Uterus (tissue), 4 donors: ENCODE results near the gene ATL2. TPM values are rescaled to one million over a fixed set of nuclear protein-coding genes. Genes with fewer than 3 reads are reported as not detected.

ENCODE experiments used
- DNase-seq, 2 donors: peaks; one replicate each; pipeline ENCODE4 v3.0.0-alpha.2; 2019 to 2020
- H3K27ac ChIP-seq, 2 donors: fragments of 200-600 bp; sonication (generic); 1 replicate in 1 of 2; 2 replicates in 1 of 2; pipeline ENCODE4 v1.5.1; 2016 to 2018
- H3K27me3 ChIP-seq, 2 donors: fragments of 200-600 bp; sonication (generic); one replicate each; pipeline ENCODE4 v1.5.1; 2018 to 2019; ENCODE audit warnings: control low read depth in 1 of 2
- H3K36me3 ChIP-seq, 2 donors: fragments of 200-600 bp; sonication (generic); one replicate each; pipeline ENCODE4 v1.5.1; 2019; ENCODE audit warnings: control low read depth in 1 of 2
- H3K4me1 ChIP-seq, 2 donors: fragments of 200-600 bp; sonication (generic); one replicate each; pipeline ENCODE4 v1.5.1; 2018 to 2019; ENCODE audit warnings: control low read depth in 1 of 2
- H3K4me3 ChIP-seq, 2 donors: fragments of 200-600 bp; sonication (generic); 1 replicate in 1 of 2; 2 replicates in 1 of 2; pipeline ENCODE4 v1.5.1; 2018 to 2019; ENCODE audit warnings: mild to moderate bottlenecking in 1 of 2
- H3K9me3 ChIP-seq, 2 donors: fragments of 200-600 bp; sonication (generic); one replicate each; pipeline ENCODE4 v1.5.1; 2019; ENCODE audit warnings: control low read depth in 1 of 2
- CTCF ChIP-seq, 4 experiments: fragments of 200-600 bp in 2 of 4; fragments of 450-650 bp in 2 of 4; sonication (generic) in 2 of 4; IDR thresholded peaks; one replicate each; pipeline ENCODE4 v1.5.1; 2016 to 2019; ENCODE audit warnings: antibody characterized with exemption in 4 of 4, mild to moderate bottlenecking in 2 of 4, moderate library complexity in 1 of 4
- POLR2A ChIP-seq, 2 donors: fragments of 450-650 bp; IDR thresholded peaks; one replicate each; pipeline ENCODE4 v1.6.1; 2016; ENCODE audit warnings: antibody characterized with exemption in 2 of 2, mild to moderate bottlenecking in 1 of 2, moderate library complexity in 1 of 2
- intact Hi-C: fragments of 100-400 bp; cut with DNase I; formaldehyde crosslinking; loops from one replicate; pipeline ENCODE4 v1.15.1; 2023; ENCODE audit warnings: low total_unique reads
- total RNA-seq, 4 donors: library from RNA; depleted of rRNA in 3 of 4; stranded (reverse); fragments of >200 nt in 3 of 4; gene quantifications; one replicate each; pipeline versions ENCODE4 v1.1.0 to v1.2.4, GENCODE V29; 2014 to 2023
- donor health status: DM: yes; HTN: yes; CAD: no.

ATL2 gene
- total RNA-seq, 4 donors from 2014 or later: 90.9 to 404 (median 140) TPM

GRCh38 chr2:38264396-38265221 lies 112.5 kb downstream of the ATL2 start:
- Histone ChIP-seq H3K4me1 (no peaks in the 10 kb centered on the region), H3K4me3 (no peak overlapping the region), H3K9me3 (no peaks in the 10 kb centered on the region), H3K27me3 (no peaks in the 10 kb centered on the region), H3K27ac (peak overlapping the region; percentile 38 to 41), H3K36me3 (no peaks in the 10 kb centered on the region)
- TF ChIP-seq CTCF (IDR thresholded peaks at IDR 0.05): no peak
- no peak for TF ChIP-seq POLR2A (IDR thresholded peaks at IDR 0.05)
- DNase-seq: no peak
- intact Hi-C loops: no loop called here

GRCh38 chr2:38263293-38263692 lies 113.8 kb downstream of the ATL2 start:
- H3K27me3 ChIP-seq: no peaks in the 10 kb centered on the region
- H3K4me1 ChIP-seq: no peaks in the 10 kb centered on the region
- no peak for DNase-seq
- intact Hi-C loops: no loop called here
- H3K27ac ChIP-seq: no peak overlapping the region
- H3K9me3 ChIP-seq: no peaks in the 10 kb centered on the region
- TF ChIP-seq CTCF (IDR thresholded peaks at IDR 0.05) (no peak), POLR2A (IDR thresholded peaks at IDR 0.05) (no peak)
- no peak overlapping the region for H3K4me3 ChIP-seq
- no peaks in the 10 kb centered on the region for H3K36me3 ChIP-seq

- no peak for TF ChIP-seq CTCF (IDR thresholded peaks at IDR 0.05)
- TF ChIP-seq POLR2A (IDR thresholded peaks at IDR 0.05): no peak
These were observed 114.8 kb downstream of the ATL2 start for GRCh38 chr2:38262069-38262871.

GRCh38 chr2:38261569-38262068 lies 115.5 kb downstream of the ATL2 start:
- no peak for DNase-seq
- H3K4me1 ChIP-seq: no peaks in the 10 kb centered on the region
- no peak overlapping the region for H3K4me3 ChIP-seq
- H3K27ac ChIP-seq: no peak overlapping the region
- intact Hi-C loops: no loop called here
- no peaks in the 10 kb centered on the region for H3K9me3 ChIP-seq
- TF ChIP-seq CTCF (IDR thresholded peaks at IDR 0.05) (no peak), POLR2A (IDR thresholded peaks at IDR 0.05) (no peak)
- H3K27me3 ChIP-seq: no peaks in the 10 kb centered on the region
- H3K36me3 ChIP-seq: no peaks in the 10 kb centered on the region

More at GRCh38 chr2:38262069-38262871, 114.8 kb downstream of the ATL2 start:
- H3K9me3 ChIP-seq: no peaks in the 10 kb centered on the region
- H3K4me3 ChIP-seq: no peak overlapping the region
- no peaks in the 10 kb centered on the region for H3K27me3 ChIP-seq
- intact Hi-C loops: no loop called here
- H3K4me1 ChIP-seq: no peaks in the 10 kb centered on the region
- H3K36me3 ChIP-seq: no peaks in the 10 kb centered on the region
- no peak for DNase-seq
- H3K27ac ChIP-seq: no peak overlapping the region

- TF ChIP-seq CTCF (IDR thresholded peaks at IDR 0.05) (no peak), POLR2A (IDR thresholded peaks at IDR 0.05) (no peak)
- H3K36me3 ChIP-seq: no peaks in the 10 kb centered on the region
- H3K4me1 ChIP-seq: no peaks in the 10 kb centered on the region
- no peak overlapping the region for H3K4me3 ChIP-seq
- no peak for DNase-seq
- H3K9me3 ChIP-seq: no peaks in the 10 kb centered on the region
- intact Hi-C loops: no loop called here
- H3K27ac ChIP-seq: no peak overlapping the region
- H3K27me3 ChIP-seq: no peaks in the 10 kb centered on the region
These were observed 116.1 kb downstream of the ATL2 start for GRCh38 chr2:38260972-38261371.
